K562 (cell line): ENCODE measurements around the gene SDHC. TPM values are rescaled to one million over a fixed set of nuclear protein-coding genes. Genes with fewer than 3 reads are reported as not detected.

Experiments
- C11orf30 ChIP-seq: fragments of 450-650 bp; IDR thresholded peaks from 2 replicates; pipeline ENCODE4 v1.6.1; 2016; ENCODE audit warnings: low read depth, mild to moderate bottlenecking
- CEBPB ChIP-seq: fragments of 450-650 bp; IDR thresholded peaks from 2 replicates; pipeline ENCODE4 v1.6.1; 2016; ENCODE audit warnings: missing genetic modification characterization, missing compliant biosample characterization
- DPF2 ChIP-seq: fragments of 450-650 bp; IDR thresholded peaks from 2 replicates; pipeline ENCODE4 v1.6.1; 2016
- EGR1 ChIP-seq: fragments of 450-650 bp; conservative IDR thresholded peaks from 2 replicates; pipeline ENCODE4 v1.6.1; 2017; ENCODE audit warnings: mild to moderate bottlenecking
- ELF2 ChIP-seq: fragments of 250-450 bp; sonication (Bioruptor Pico); IDR thresholded peaks from 2 replicates; pipeline ENCODE4 v1.5.0; 2021; ENCODE audit warnings: mild to moderate bottlenecking
- MTA1 ChIP-seq: fragments of 450-650 bp; IDR thresholded peaks from 2 replicates; pipeline ENCODE4 v1.6.1; 2017; ENCODE audit warnings: borderline replicate concordance
- SAFB ChIP-seq: fragments of 200-400 bp; formaldehyde crosslinking; IDR thresholded peaks from 2 replicates; pipeline ENCODE4 v1.6.1; 2017; ENCODE audit warnings: low read depth, low read length, borderline replicate concordance
- TGIF2 ChIP-seq: sonication (generic); formaldehyde crosslinking; IDR thresholded peaks from 2 replicates; pipeline ENCODE4 v1.8.1; 2022; ENCODE audit warnings: mild to moderate bottlenecking, missing genetic modification reagents, moderate library complexity
- TRIM28 ChIP-seq: fragments of 450-650 bp; IDR thresholded peaks from 2 replicates; pipeline ENCODE4 v1.6.1; 2017
- ZC3H8 ChIP-seq: fragments of 450-650 bp; IDR thresholded peaks from 2 replicates; pipeline ENCODE4 v1.6.1; 2017
- ZNF165 ChIP-seq: fragments of 250-450 bp; sonication (Bioruptor Pico); IDR thresholded peaks from 2 replicates; pipeline ENCODE4 v1.4.0; 2020; ENCODE audit warnings: borderline replicate concordance
- ZSCAN29 ChIP-seq: fragments of 450-650 bp; IDR thresholded peaks from 2 replicates; pipeline ENCODE4 v1.6.1; 2017
- polyA plus RNA-seq, 8 experiments: library from polyadenylated mRNA; depleted of rRNA in 4 of 8; stranded (reverse) in 5 of 8; unstranded in 3 of 8; fragments of >200 nt; fragmentation: Nextera tagmentation in 2 of 8; fragmentation: Illumina TruSeq in 1 of 8; extraction: Ambion mirVana in 2 of 8; extraction: Trizol in 1 of 8; gene quantifications; 2 replicates each; pipeline versions ENCODE4 v1.2.1 to v1.2.3, GENCODE V29; 2011 to 2014; ENCODE audit warnings: inconsistent platforms in 1 of 8, missing spikeins in 1 of 8
- total RNA-seq, 7 experiments: library from RNA; depleted of rRNA in 6 of 7; stranded (reverse); fragments of >200 nt in 6 of 7; fragmentation: Illumina TruSeq in 2 of 7; extraction: Trizol in 2 of 7; gene quantifications; 2 replicates each; pipeline versions ENCODE4 v1.2.1 to v1.2.3, GENCODE V29; 2011 to 2021; ENCODE audit warnings: low replicate concordance in 1 of 7
- TF ChIP-seq, protein P1 (sequence below), 2 experiments: fragments of 150-350 bp in 1 of 2; IDR thresholded peaks; 2 replicates each; pipeline ENCODE4 v1.6.1; 2012 to 2016; ENCODE audit warnings: low read depth in 2 of 2, low read length in 2 of 2, mild to moderate bottlenecking in 1 of 2, moderate library complexity in 1 of 2
- TF ChIP-seq, protein P2 (sequence below), 2 experiments: fragments of 450-650 bp in 1 of 2; sonication (generic) in 1 of 2; formaldehyde crosslinking in 1 of 2; IDR thresholded peaks; 2 replicates each; pipeline versions ENCODE4 v1.7.1 to v1.9.0; 2016 to 2022; ENCODE audit warnings: inconsistent platforms in 1 of 2, mild to moderate bottlenecking in 1 of 2, missing genetic modification reagents in 1 of 2
- TF ChIP-seq, protein P3 (sequence below): conservative IDR thresholded peaks from 2 replicates; pipeline ENCODE4 v1.6.1; 2011; ENCODE audit warnings: low read depth, mild to moderate bottlenecking, low read length; ENCODE audit not compliant: control insufficient read depth

Gene SDHC
- total and polyA plus RNA-seq, 9 of the 15 experiments (the other 6 are each of a cell fraction or from before 2014, with no cell fraction given) = 7.7 to 309 (median 174) TPM

DNA sequence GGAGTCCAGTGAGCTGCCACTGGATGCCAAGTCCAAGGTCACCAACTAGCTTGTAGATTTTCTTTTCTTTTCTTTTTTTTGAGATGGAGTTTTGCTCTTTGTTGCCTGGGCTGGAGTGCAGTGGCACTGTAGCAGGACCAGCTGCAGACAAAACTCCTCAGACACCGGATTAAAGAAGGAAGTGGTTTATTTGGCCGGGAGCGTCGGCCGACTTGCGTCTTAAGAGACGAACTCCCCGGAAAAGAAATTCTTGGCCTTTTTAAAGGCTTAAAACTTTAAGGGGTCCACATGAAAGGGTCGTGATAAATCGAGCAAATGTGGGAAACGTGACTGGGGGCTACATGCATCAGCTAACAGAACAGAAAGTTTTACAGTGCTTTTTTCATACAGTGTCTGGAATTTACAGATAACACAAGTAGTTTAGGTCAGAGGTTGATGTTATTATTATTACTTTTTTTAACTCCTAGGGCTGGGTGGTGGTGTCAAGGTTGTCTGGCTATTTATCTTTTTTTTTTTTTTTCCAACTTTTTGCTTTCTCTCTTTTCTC, 89.9 kb downstream of the SDHC start (continued):
- TF ChIP-seq ZNF165 (CRISPR knock-in tag) (no peak), ZSCAN29 (no peak), SAFB (no peak), EGR1 (no peak), CEBPB (no peak), ELF2 (CRISPR knock-in tag) (no peak), C11orf30 (no peak), TRIM28 (peak; percentile 89), TGIF2 (no peak), MTA1 (no peak; the same call in 1 of the 2 replicates), DPF2 (no peak; the same call in 1 of the 2 replicates), ZC3H8 (no peak)
- TF ChIP-seq, protein P1, sequence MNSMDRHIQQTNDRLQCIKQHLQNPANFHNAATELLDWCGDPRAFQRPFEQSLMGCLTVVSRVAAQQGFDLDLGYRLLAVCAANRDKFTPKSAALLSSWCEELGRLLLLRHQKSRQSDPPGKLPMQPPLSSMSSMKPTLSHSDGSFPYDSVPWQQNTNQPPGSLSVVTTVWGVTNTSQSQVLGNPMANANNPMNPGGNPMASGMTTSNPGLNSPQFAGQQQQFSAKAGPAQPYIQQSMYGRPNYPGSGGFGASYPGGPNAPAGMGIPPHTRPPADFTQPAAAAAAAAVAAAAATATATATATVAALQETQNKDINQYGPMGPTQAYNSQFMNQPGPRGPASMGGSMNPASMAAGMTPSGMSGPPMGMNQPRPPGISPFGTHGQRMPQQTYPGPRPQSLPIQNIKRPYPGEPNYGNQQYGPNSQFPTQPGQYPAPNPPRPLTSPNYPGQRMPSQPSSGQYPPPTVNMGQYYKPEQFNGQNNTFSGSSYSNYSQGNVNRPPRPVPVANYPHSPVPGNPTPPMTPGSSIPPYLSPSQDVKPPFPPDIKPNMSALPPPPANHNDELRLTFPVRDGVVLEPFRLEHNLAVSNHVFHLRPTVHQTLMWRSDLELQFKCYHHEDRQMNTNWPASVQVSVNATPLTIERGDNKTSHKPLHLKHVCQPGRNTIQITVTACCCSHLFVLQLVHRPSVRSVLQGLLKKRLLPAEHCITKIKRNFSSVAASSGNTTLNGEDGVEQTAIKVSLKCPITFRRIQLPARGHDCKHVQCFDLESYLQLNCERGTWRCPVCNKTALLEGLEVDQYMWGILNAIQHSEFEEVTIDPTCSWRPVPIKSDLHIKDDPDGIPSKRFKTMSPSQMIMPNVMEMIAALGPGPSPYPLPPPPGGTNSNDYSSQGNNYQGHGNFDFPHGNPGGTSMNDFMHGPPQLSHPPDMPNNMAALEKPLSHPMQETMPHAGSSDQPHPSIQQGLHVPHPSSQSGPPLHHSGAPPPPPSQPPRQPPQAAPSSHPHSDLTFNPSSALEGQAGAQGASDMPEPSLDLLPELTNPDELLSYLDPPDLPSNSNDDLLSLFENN (IDR thresholded peaks at IDR 0.05; ENCODE audit: low read depth in 2 of 2, low read length in 2 of 2) = no peak
- TF ChIP-seq, protein P2, sequence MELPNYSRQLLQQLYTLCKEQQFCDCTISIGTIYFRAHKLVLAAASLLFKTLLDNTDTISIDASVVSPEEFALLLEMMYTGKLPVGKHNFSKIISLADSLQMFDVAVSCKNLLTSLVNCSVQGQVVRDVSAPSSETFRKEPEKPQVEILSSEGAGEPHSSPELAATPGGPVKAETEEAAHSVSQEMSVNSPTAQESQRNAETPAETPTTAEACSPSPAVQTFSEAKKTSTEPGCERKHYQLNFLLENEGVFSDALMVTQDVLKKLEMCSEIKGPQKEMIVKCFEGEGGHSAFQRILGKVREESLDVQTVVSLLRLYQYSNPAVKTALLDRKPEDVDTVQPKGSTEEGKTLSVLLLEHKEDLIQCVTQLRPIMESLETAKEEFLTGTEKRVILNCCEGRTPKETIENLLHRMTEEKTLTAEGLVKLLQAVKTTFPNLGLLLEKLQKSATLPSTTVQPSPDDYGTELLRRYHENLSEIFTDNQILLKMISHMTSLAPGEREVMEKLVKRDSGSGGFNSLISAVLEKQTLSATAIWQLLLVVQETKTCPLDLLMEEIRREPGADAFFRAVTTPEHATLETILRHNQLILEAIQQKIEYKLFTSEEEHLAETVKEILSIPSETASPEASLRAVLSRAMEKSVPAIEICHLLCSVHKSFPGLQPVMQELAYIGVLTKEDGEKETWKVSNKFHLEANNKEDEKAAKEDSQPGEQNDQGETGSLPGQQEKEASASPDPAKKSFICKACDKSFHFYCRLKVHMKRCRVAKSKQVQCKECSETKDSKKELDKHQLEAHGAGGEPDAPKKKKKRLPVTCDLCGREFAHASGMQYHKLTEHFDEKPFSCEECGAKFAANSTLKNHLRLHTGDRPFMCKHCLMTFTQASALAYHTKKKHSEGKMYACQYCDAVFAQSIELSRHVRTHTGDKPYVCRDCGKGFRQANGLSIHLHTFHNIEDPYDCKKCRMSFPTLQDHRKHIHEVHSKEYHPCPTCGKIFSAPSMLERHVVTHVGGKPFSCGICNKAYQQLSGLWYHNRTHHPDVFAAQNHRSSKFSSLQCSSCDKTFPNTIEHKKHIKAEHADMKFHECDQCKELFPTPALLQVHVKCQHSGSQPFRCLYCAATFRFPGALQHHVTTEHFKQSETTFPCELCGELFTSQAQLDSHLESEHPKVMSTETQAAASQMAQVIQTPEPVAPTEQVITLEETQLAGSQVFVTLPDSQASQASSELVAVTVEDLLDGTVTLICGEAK (IDR thresholded peaks at IDR 0.05) = no peak
- TF ChIP-seq, protein P2 (CRISPR knock-in tag; IDR thresholded peaks at IDR 0.05) = no peak
- TF ChIP-seq, protein P3, sequence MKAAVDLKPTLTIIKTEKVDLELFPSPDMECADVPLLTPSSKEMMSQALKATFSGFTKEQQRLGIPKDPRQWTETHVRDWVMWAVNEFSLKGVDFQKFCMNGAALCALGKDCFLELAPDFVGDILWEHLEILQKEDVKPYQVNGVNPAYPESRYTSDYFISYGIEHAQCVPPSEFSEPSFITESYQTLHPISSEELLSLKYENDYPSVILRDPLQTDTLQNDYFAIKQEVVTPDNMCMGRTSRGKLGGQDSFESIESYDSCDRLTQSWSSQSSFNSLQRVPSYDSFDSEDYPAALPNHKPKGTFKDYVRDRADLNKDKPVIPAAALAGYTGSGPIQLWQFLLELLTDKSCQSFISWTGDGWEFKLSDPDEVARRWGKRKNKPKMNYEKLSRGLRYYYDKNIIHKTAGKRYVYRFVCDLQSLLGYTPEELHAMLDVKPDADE = no peak
